ENCODE measurements around the gene DPYD. TPM values are rescaled to one million over a fixed set of nuclear protein-coding genes. Genes with fewer than 3 reads are reported as not detected.

Gene DPYD
- total RNA-seq, 1 donor from 2014 or later: 5.9 TPM

DNA sequence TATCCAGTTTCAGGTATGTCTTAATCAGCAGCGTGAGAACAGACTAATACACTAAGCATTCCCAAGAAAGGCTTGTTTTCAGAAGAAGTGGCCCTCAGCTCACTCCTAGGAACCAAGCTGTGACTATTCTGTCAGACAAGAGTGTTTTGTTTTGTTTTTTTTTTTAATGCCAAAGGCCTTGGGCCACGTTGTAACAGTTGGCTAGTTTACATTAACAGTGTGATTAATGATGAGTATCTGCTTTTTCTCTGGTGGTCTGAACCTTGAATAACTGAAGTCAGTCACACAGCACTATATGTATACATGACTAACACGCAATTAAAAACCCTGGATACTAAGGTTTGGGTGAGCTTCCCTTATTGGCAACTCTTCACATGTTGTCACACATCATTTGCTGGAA is 21.9 kb downstream of the DPYD start:
- no peaks in the 10 kb centered on the region for H3K27me3 Mint-ChIP-seq (ENCODE audit: low read depth)
- no peak overlapping the region for H3K27ac Mint-ChIP-seq (ENCODE audit: unreplicated experiment)
- TF ChIP-seq, protein P1, sequence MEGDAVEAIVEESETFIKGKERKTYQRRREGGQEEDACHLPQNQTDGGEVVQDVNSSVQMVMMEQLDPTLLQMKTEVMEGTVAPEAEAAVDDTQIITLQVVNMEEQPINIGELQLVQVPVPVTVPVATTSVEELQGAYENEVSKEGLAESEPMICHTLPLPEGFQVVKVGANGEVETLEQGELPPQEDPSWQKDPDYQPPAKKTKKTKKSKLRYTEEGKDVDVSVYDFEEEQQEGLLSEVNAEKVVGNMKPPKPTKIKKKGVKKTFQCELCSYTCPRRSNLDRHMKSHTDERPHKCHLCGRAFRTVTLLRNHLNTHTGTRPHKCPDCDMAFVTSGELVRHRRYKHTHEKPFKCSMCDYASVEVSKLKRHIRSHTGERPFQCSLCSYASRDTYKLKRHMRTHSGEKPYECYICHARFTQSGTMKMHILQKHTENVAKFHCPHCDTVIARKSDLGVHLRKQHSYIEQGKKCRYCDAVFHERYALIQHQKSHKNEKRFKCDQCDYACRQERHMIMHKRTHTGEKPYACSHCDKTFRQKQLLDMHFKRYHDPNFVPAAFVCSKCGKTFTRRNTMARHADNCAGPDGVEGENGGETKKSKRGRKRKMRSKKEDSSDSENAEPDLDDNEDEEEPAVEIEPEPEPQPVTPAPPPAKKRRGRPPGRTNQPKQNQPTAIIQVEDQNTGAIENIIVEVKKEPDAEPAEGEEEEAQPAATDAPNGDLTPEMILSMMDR (conservative IDR thresholded peaks at IDR 0.05): no peak
- no peak for DNase-seq (ENCODE audit: low read depth, low spot score)
- H3K9me3 Mint-ChIP-seq: peaks cover 3% of the 10 kb centered on the region
- no peak overlapping the region for H3K4me3 Mint-ChIP-seq
- no peaks in the 10 kb centered on the region for H3K4me1 Mint-ChIP-seq
- H3K36me3 Mint-ChIP-seq (ENCODE audit: low read depth): peaks cover 2% of the 10 kb centered on the region

DNA sequence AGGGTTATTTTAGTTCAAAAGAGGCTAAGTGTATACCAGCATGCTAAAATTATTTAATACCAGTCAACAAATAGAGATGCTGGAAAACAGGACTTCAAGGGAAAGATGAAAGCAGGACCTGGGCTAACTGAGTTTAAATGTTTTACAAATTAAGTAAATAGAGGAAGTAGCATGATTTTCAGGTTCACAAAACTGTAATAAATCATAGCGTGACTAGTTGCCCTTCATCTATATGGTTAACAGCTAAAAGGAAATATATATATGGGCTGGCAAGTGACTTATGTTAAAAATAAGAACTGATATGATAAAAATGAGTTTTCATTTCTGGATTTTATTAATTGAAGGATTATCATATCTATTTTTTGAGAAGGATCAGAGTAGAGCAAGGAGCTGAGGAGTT is 25.6 kb downstream of the DPYD start:
- H3K9me3 Mint-ChIP-seq: peaks cover 3% of the 10 kb centered on the region
- TF ChIP-seq, protein P1 (conservative IDR thresholded peaks at IDR 0.05): no peak
- H3K27me3 Mint-ChIP-seq (ENCODE audit: low read depth): no peaks in the 10 kb centered on the region
- H3K36me3 Mint-ChIP-seq (ENCODE audit: low read depth): peaks cover 2% of the 10 kb centered on the region
- no peak for DNase-seq (ENCODE audit: low read depth, low spot score)
- H3K4me1 Mint-ChIP-seq: no peaks in the 10 kb centered on the region
- H3K4me3 Mint-ChIP-seq: no peak overlapping the region
- H3K27ac Mint-ChIP-seq (ENCODE audit: unreplicated experiment): no peak overlapping the region

DNA sequence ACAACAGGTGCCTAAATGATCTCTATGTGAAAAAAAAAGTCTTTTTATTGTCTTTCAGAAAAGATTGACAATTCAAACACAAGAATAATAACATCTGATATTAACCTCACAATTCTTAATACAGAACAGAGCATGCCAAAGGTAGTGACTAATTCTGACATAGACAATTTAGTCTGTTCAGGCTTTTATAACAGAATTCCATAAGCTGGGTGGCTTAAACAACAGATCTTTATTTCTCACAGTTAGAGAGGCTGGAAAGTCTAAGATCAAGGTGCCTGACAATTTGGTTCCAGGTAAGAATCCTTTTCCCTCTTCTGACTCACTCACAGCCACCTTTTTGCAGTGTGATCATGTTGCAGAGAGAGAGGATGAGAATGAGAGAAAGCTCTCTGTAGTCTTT is 27.0 kb downstream of the DPYD start:
- DNase-seq (ENCODE audit: low read depth, low spot score): no peak
- H3K4me1 Mint-ChIP-seq: no peaks in the 10 kb centered on the region
- TF ChIP-seq, protein P1 (conservative IDR thresholded peaks at IDR 0.05): no peak
- H3K27me3 Mint-ChIP-seq (ENCODE audit: low read depth): no peaks in the 10 kb centered on the region
- H3K27ac Mint-ChIP-seq (ENCODE audit: unreplicated experiment): no peak overlapping the region
- H3K4me3 Mint-ChIP-seq: no peak overlapping the region
- peaks cover 2% of the 10 kb centered on the region for H3K9me3 Mint-ChIP-seq
- peaks cover 2% of the 10 kb centered on the region for H3K36me3 Mint-ChIP-seq (ENCODE audit: low read depth)

DNA sequence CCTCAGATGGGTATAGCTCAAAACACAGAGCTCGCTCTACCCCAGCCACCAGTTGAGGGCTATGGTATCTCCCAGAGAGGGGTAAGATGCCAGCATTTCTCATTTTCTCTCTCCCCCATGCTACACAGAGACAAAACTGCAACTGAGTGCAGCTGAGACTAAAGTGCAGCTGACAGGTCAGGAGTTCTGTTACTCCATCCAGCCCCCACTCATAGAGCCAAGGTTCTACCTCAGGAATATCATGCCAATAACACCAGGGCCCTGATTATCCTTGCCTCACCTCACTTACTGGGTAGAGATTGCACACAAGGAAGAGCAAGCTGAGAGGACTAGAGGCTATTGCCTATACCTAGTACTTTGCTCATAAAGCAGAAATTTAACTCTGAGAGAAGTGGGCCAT is 34.6 kb downstream of the DPYD start:
- H3K27me3 Mint-ChIP-seq (ENCODE audit: low read depth): no peaks in the 10 kb centered on the region
- peaks cover 7% of the 10 kb centered on the region for H3K36me3 Mint-ChIP-seq (ENCODE audit: low read depth)
- TF ChIP-seq, protein P1 (conservative IDR thresholded peaks at IDR 0.05): no peak

DNA sequence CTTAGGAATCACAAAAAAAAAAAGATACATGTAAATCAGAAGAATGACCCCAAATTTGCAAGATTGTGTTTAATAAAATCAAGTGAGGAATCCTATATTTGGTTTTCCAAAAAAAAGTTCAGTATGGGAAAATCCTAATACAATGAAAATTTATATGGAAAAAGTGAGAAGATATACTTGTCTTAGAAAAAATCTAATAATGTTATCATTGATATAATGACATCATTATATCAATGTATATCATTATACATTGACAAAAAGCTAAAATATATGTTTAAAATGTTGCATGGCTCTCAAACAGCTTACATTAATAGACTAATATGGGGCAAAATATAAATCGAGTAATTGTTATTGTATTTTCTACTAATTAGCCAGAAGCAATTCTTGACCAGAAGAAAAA is 37.0 kb downstream of the DPYD start:
- no peaks in the 10 kb centered on the region for H3K27me3 Mint-ChIP-seq (ENCODE audit: low read depth)
- DNase-seq (ENCODE audit: low read depth, low spot score): no peak
- H3K36me3 Mint-ChIP-seq (ENCODE audit: low read depth): peaks cover 7% of the 10 kb centered on the region
- H3K9me3 Mint-ChIP-seq: peaks cover 7% of the 10 kb centered on the region
- H3K27ac Mint-ChIP-seq (ENCODE audit: unreplicated experiment): no peak overlapping the region
- no peak overlapping the region for H3K4me3 Mint-ChIP-seq
- TF ChIP-seq, protein P1 (conservative IDR thresholded peaks at IDR 0.05): no peak
- H3K4me1 Mint-ChIP-seq: no peaks in the 10 kb centered on the region

More for the DNA sequence above, 34.6 kb downstream of the DPYD start:
- Mint-ChIP-seq H3K27ac (ENCODE audit: unreplicated experiment) (no peak overlapping the region), H3K4me1 (no peaks in the 10 kb centered on the region), H3K9me3 (peaks cover 7% of the 10 kb centered on the region), H3K4me3 (no peak overlapping the region)
- DNase-seq (ENCODE audit: low read depth, low spot score): no peak

DNA sequence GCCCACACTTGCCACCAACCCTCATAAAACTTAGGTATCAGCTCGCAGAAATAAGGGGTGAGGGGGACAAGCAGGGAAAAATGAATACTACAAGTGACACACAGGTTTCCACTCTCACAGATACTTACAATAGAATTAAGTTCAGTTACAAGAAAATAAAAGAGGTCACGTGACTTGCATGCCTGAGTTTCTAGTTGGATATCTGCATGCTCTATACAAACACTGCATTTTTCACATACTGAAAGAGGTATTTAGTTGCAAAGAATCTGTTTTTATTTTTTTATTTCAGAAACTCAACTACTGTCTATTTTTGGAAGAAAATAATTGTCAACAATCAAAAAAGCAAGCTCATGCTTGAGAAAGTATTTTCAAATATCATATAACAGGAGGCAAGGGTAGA is 43.5 kb downstream of the DPYD start:
- TF ChIP-seq, protein P1 (conservative IDR thresholded peaks at IDR 0.05): no peak
- no peak for DNase-seq (ENCODE audit: low read depth, low spot score)
- H3K4me1 Mint-ChIP-seq: no peaks in the 10 kb centered on the region
- no peaks in the 10 kb centered on the region for H3K9me3 Mint-ChIP-seq
- no peaks in the 10 kb centered on the region for H3K27me3 Mint-ChIP-seq (ENCODE audit: low read depth)
- H3K36me3 Mint-ChIP-seq (ENCODE audit: low read depth): no peaks in the 10 kb centered on the region
- no peak overlapping the region for H3K27ac Mint-ChIP-seq (ENCODE audit: unreplicated experiment)
- H3K4me3 Mint-ChIP-seq: no peak overlapping the region
